Measurements from ENCODE around the gene ARID2.

ARID2 gene

DNA sequence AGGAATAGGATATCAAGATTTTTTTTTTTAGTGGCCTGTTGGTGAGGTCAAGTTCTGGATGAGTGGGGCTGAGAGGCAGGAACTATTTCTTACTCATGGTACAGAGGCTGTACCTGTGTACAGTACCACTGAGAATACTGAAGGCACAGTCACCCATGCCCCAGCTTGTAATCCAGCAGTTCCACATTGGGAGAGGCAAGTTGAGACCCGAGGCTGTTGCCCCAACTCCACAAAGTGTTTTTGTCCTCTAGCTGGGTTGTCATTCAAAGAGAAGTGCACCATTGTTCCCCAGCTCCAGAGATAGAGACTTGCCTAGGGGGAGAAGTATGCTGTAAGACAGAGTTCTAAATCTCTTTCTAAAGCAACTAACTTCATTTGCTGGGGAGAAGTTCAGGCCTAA, 38.7 kb downstream of the ARID2 start:
- DNase-seq = no peak

DNA sequence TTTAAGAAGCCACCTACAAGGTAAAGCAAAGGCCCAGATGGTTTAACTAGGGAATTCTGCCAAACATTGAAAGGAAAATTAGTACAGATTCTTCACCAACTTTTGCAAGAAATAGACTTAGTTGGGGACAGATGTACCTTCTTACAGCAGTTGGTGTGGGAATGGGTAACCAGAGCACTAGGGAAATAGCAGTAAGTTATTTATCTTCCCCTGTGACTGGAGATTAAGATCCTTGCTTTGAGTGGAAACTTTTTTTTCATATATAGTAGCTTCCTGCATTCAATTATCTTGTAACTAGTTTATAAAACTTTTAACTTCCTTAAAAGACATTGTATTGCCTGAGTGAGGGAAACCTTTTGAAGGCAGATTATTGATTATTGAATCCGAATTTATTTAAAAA, 44.2 kb downstream of the ARID2 start:
- DNase-seq = no peak

DNA sequence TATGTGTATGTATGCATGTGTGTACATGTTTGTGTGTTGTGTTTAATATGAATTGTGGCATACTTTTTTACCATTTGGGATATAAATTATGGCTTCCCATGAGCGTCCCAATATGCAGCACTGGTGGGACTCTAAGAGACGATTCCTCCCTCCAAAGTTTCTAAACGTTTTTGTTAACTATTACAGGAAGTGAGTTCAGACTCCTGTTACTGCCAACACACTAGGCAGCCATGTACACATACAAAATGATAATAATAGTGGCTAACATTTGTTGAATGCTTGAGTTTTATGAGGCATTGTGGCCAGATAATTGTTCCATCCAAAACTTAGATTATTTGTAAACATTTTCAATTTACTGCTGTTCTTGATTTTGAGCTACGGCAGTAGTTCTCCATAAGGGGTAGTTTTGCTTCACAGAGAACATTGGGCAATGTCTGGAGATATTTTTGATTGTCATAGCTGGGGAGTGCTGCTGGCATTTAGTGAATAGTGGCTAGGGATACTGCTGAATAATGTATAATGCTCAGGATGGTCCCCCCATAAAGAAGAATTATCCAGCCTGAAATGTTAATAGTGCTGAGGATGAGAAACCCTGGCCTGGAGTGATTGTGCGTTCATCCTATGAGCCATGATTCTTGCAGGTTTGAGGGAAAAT, 45.1 kb downstream of the ARID2 start:
- DNase-seq = no peak

- no peak for DNase-seq
Observed at GRCh38 chr12:45775465-45775864, 46.0 kb downstream of the ARID2 start.

- no peak for DNase-seq
Observed at GRCh38 chr12:45775964-45776363, 46.5 kb downstream of the ARID2 start.

- DNase-seq = no peak
Observed at GRCh38 chr12:45779936-45780335, 50.4 kb downstream of the ARID2 start.

DNA sequence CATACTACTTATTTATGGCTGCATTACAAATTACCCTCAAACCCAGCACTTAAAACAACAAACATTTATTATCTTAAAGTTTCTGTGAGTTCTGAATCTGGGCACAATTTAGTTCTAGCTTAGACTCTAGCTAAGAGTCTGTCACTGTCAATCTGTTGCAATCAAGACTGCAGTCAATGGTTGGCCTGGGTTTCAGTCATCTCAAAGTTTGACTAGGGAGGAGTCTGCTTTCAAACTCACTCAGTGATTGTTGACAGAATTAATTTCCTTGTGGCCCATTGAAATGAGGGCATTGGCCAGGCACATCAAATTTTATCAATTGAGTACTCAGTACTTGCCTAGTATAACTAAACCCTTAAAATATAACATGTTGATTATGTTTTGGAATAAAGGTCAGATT, 51.6 kb downstream of the ARID2 start:
- DNase-seq = no peak

DNA sequence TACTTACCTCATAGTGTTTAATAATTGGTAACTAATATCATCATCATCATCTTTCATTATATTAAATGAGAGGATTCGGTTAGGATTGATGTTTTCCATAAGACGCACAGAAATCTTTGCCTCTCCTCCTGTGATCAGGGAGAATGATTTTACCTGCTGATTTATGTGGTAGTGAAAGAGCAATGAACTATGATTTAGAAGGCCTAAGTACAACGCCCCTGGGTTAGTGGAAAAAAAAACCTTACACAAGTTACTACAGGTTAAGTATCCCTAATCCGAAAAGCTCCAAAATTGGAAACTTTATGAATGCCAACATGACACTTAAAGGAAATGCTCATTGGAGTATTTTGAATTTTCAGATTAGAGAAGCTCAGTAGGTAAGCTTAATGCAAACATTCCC, 55.8 kb downstream of the ARID2 start:
- no peak for DNase-seq

DNA sequence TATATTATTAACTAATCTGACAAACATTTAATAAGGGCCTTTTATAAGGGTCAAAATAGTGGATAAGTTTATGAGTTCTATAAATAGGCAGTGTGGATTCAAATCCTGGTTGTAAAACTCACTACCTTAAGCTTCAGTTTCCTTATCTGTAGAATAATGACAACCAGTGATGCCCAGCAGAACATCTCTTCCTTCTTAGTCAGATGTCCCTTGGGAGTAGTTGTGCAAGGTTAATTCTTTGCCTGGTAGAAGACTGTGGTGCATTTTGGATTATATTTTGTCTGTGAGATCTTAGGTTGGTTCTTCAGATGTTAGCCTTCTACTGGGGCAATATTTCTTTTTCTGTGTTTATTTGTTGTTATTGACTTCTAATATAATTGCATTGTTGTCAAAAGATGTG, 59.5 kb downstream of the ARID2 start:
- no peak for DNase-seq

GRCh38 chr12:45794422-45794821, 64.9 kb downstream of the ARID2 start:
- DNase-seq = no peak

DNA sequence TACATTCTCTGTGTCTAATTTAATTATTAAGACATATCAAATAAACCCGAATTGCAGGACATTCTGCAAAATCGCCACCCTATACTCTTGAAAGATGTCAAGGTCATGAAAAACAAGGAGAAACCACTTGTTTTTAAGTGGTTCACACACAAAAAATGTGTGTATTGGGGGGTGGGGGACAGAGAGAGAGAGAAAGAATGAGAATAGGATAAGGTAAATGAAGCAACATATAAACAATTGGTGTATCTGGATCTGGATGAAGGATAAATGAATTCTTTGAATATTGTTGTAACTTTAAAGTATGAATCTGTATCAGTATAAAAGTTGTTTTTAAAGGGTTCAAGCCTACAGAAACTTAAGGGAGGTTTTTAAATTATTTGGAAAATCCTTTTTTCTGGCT, 72.1 kb downstream of the ARID2 start:
- no peak for DNase-seq

DNA sequence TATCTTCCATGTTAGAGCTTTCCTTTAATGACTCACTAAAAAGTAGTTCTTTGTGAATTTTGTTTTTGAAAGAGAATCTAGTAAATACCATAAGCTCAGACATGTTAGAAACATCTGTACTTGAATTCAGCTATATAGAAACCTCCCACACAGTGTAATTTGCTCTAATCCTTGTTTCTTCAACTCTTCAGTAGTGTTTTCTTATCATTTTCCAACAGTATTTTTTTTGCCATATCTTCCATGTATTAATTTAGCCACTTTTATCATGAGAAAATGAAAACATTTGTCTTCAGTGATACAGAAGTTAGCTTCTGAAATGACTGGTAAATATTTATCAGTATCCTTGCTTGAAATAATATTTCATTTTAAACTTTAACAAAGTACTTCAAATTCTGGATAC, 73.6 kb downstream of the ARID2 start:
- no peak for DNase-seq

GRCh38 chr12:45816652-45817051, 87.1 kb downstream of the ARID2 start:
- no peak for DNase-seq

DNA sequence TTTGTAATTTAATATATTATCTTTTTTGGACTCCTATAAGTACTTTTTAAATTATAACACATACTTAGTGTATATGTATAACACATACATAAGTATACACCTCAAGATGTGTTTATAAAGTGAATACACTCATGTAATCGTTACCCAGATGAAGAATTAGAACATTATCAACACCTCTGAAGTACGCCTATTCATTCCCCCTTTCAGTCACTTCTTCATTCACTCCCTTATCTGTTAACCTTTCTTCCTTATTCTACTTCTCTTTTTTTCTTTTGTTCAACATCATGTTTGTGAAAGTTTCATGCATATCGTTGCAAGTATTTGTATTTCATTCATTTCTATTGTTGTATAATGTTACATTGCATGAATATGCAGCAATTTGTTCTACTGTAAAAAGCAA, 98.5 kb downstream of the ARID2 start:
- no peak for DNase-seq

DNA sequence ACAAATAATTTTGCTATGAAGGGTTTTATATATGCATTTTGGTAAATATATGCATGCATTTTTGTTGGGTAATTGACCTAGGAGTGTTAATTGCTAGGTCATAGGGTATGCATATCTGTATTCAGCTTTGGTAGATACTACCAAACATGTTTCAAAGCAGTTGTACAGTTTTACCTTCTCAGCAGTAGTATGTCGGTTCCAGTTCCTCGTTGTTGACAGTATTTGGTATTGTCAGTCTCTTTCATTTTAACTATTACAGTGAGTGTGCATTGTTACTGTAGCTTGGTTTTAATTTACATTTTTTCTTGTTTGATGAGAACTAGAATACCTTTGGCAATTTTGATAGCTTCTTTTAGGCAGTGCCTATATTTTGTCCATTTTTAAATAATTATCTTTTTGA, 98.9 kb downstream of the ARID2 start:
- DNase-seq = no peak

DNA sequence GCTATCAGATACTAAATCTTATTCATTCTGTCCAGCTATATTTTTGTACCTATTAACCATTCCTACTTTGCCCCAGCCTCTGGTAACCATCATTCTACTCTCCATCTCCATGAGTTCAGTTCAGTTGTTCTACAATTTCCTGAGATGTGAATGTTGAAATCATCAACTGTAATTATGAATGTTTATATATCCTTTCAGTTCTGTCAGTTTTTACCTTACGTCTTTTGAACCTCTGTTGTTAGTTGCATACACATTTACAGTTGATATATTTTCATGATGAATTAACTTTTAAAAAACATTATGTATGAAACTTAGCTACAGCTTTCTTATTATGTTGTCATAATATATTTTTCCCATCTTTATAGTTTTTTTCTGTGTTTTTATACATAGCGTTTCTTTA, 102.1 kb downstream of the ARID2 start:
- DNase-seq = no peak

- no peak for DNase-seq
Observed at GRCh38 chr12:45833401-45833800, 103.9 kb downstream of the ARID2 start.

DNA sequence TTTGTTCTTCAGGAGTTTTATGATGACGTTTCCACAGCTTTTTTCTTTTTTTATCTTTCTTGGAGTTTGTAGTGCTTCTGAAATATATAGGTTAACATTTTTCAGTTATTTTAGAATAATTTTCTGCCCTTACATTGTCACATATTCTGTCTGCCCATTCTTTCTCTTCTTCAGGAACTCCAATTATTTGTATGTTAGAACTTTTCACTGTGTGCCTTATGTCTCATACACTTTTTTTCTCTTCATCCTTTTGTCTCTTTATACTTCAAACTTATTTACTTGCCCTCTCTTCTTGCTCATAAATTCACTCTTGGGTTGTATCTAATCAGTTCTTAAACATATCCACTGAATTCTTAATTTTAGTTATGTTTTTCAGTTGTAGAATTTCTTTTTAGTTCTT, 105.3 kb downstream of the ARID2 start:
- no peak for DNase-seq

- no peak for DNase-seq
Observed at GRCh38 chr12:45839917-45840316, 110.4 kb downstream of the ARID2 start.

DNA sequence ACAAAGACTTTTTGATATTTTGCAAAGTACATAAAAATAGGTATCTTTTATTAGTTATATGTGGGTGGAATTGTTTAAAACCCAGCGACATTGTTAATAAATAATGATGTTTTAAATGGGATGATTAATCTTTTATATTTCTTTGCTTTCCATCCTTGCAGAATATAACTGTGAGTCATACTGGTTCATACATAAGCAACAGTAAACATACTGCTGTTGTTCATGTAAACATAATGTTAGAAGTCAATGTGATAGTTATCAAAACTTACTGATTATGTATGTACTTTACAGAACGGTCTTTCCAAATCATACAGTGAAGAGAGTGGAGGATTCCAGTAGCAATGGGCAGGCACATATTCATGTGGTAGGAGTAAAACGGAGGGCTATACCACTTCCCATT, 119.8 kb downstream of the ARID2 start:
- no peak for DNase-seq

GRCh38 chr12:45850302-45850701, 120.8 kb downstream of the ARID2 start:
- no peak for DNase-seq

DNA sequence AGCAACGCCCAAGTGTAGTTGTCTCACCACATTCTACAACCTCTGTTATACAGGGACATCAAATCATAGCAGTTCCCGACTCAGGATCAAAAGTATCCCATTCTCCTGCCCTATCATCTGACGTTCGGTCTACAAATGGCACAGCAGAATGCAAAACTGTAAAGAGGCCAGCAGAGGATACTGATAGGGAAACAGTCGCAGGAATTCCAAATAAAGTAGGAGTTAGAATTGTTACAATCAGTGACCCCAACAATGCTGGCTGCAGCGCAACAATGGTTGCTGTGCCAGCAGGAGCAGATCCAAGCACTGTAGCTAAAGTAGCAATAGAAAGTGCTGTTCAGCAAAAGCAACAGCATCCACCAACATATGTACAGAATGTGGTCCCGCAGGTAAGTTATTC, 123.0 kb downstream of the ARID2 start:
- no peak for DNase-seq

- DNase-seq = no peak
Observed at GRCh38 chr12:45853550-45853949, 124.0 kb downstream of the ARID2 start.

GRCh38 chr12:45863332-45863731, 133.8 kb downstream of the ARID2 start:
- DNase-seq = no peak

DNA sequence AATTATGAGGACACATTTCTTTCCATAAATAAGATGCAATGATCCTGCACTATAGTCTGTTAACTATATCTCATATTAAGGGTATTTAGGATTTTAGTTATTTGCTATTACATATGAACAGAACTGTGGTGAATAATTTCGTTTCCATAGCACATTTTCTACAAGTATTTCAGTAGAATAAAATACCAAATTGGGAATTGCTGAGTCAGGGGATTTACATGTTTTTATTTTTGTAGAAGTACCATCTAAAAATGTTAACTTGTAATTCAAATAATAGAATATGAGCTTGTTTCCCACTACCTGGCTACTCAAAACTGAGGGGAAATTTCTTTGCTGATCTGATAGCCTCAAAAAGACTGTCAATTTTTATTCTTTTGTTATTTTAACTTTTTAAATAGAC, 136.8 kb downstream of the ARID2 start:
- DNase-seq = no peak

- DNase-seq = no peak
Observed at GRCh38 chr12:45872446-45872845, 142.9 kb downstream of the ARID2 start.

Data from stimulated activated CD4-positive, alpha-beta T cell treated with anti-CD3 and anti-CD28 coated beads, Interleukin-15, amount 100 ng/mL, for 24 hours (primary cell).